Spleen (tissue), 7 donors: ENCODE data around the gene CTSD.

Source experiments
- POLR2A ChIP-seq, 3 donors: fragments of 450-650 bp; IDR thresholded peaks; one replicate each; pipeline ENCODE4 v1.5.1; 2017; ENCODE audit warnings: antibody characterized with exemption in 3 of 3, mild to moderate bottlenecking in 1 of 3
- POLR2AphosphoS5 ChIP-seq, 3 donors: sonication (generic); formaldehyde crosslinking; IDR thresholded peaks; one replicate each; pipeline ENCODE4 v1.5.1; 2017; ENCODE audit warnings: antibody characterized with exemption in 3 of 3
- TF ChIP-seq, protein P1 (sequence below), 11 experiments: fragments of 200-600 bp in 7 of 11; fragments of 450-650 bp in 4 of 11; sonication (generic) in 4 of 11; IDR thresholded peaks in 8 of 11; conservative IDR thresholded peaks in 3 of 11; 1 replicate in 7 of 11; 2 replicates in 4 of 11; pipeline versions ENCODE4 v1.4.0 to v1.8.0; 2016 to 2021; ENCODE audit warnings: antibody characterized with exemption in 11 of 11, inconsistent platforms in 4 of 11, mild to moderate bottlenecking in 1 of 11
- donor health status: DM: no; HTN: no; CAD: no; lungs with moderate emphysema.
- donor health status: DM: no; HTN: no; CAD: no.
- donor health status: DM: no; HTN: no; CAD: no.

DNA sequence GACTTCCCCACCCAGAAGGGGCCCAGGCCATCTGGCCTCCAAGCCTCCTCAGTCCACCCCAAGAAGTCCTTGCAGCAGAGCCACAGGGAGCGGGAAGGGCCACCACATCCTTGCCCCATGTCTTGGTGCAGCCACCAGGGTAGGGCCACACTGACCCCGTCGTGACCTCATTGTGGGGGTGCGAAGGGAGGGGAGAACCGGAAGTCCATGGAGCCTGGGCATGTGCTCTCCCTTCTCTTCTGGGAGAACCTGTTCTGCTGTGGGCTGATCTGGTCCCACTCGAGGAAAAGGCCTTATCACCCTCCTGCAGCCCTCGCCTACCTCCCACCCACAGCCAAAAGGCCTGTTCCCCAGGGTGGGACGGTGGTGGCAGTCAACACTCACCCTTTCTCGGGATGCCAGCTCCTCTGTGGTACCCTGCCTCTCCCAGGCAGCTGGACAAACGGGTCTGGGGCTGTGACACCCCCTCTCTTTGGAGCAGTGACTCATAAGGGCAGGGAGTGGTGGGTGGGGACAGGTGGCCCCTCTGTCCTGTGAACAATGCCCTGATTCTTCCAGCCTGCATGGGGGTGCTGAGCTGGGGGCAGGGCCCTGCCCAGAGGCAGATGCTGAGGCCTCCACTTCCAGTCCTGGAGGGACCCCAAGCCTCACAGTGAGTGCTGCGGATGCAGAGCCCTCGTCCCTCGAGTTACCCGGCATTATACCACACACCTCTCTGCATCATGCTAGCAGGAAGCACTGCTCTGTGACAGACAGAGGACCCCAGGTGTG, 14.6 kb upstream of the CTSD start:
- TF ChIP-seq, protein P1, sequence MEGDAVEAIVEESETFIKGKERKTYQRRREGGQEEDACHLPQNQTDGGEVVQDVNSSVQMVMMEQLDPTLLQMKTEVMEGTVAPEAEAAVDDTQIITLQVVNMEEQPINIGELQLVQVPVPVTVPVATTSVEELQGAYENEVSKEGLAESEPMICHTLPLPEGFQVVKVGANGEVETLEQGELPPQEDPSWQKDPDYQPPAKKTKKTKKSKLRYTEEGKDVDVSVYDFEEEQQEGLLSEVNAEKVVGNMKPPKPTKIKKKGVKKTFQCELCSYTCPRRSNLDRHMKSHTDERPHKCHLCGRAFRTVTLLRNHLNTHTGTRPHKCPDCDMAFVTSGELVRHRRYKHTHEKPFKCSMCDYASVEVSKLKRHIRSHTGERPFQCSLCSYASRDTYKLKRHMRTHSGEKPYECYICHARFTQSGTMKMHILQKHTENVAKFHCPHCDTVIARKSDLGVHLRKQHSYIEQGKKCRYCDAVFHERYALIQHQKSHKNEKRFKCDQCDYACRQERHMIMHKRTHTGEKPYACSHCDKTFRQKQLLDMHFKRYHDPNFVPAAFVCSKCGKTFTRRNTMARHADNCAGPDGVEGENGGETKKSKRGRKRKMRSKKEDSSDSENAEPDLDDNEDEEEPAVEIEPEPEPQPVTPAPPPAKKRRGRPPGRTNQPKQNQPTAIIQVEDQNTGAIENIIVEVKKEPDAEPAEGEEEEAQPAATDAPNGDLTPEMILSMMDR (IDR thresholded peaks at IDR 0.05 in 8 of 11, conservative IDR thresholded peaks at IDR 0.05 in 3 of 11): no peak
- no peak for TF ChIP-seq POLR2AphosphoS5 (IDR thresholded peaks at IDR 0.05)
- no peak for TF ChIP-seq POLR2A (IDR thresholded peaks at IDR 0.05)
